ENCODE results near the gene ZNF831.

ZNF831 gene

DNA sequence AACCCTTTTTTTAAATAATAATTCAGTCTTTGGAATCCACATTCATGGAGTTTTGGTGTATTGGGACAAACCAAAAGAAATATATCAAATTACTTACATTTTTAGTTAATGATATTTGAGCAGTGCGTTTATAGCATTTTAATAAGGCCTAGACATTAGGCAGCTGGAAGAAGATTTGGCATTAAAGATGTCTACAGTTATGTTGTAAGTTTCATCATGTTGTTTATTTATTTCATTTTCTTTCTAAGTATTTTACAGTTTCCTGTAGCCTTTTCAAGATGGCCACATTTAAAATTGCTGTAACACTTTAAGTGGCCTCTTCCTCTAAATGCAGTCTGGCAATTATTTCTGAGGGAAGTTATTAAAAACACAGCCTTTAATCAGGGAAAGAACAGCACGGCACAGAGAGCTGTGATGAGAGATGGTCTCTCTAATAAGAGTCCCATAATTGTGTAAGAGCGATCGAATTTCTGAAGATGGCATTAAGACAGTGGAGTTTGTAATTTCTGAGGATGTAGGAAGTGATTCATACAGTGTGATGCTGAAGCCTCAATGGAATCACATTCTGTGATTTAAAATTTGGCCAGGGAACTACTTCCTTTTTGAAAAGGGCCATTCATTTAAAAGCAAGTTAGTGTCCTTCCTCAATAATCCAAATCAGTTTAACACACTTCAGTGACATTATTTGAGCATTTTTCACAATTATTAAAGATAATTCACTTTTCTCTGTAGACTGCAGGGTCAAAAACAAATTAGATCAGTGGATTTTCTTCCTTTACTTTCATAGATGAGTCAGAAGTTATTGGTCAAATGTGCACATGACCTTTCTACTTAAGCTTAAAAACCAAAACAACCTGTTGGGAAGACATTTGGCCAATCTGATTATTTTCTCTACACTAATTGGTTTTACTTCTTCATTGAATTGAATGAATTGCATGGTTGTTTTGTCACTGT is 84.4 kb downstream of the ZNF831 start:
- peak; percentile 38 for DNase-seq (ENCODE audit: low spot score)

DNA sequence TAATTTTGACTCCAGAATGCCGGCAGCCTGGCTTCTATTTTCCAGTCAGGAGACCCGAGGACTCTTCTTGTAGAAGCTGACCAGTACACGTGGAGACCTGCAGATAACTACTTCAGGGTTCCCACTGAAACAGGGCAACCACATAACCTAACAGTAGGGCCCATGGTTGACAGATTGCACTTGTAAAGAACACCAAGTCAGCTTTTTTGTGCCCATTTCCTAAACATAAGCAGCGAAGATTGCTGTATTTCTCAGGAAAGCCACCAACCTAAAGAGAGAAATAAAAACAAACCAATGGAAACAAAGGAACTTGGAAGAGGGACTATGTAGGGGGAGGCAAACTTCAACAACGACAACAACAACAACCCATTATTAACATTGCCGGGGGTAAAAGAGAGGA is 86.7 kb downstream of the ZNF831 start:
- no peak for DNase-seq (ENCODE audit: low spot score)

DNA sequence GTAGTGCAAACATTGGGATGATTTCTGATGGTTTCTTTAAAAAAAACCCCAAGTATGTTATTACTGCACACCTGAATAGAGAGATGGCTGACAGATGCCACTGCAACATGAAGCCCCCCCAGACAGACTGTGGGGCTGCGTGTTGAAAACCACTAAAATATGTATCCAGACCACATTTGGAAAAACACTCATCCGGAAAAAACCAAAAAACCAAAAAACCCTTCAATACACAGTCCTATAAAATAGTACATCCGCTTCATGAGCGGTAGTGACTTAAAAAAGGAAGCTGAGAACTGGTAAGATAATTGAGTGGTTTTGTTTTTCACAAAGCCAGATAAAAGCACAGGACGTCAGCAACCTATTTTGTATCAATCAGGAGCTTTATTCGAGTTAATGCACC is 89.7 kb downstream of the ZNF831 start:
- no peak for DNase-seq (ENCODE audit: low spot score)

DNA sequence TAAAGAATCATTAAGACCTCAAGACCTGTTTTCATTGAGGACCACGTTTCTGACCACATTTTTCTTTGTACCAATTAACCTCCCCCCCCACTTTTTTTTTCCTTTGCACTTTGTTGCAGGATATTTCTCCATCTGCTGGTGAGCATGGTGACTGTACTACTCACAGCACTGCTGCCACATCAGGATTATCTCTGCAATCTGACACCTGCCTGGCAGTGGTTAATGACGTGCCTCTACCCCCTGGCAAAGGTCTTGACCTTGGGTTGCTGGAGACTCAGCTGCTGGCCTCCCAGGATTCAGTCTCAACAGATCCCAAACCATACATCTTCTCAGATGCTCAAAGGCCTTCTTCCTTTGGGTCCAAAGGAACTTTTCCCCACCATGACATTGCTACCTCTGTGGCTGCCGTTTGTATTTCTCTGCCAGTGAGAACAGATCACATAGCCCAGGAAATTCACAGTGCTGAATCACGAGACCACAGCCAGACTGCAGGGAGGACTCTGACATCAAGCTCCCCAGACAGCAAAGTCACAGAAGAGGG is 90.2 kb downstream of the ZNF831 start:
- no peak for DNase-seq (ENCODE audit: low spot score)

DNA sequence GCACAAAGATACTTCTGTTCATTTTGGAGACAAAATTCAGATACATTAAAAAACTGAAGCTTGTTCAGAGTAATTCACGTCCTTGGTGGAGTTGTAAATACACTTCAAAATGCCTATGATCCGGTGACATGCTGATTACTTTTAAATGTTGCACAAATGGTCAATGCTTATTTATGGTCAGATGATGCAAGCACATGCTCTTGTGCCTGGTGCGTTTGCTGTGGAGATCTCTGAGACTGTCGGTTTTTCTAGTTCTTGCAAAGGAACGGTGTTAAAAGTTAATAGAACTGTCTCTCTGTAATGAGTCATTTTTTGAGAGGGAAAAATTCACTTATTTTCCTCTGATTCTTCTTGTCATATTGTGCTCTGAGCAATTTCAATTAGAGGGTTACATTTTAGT is 91.6 kb downstream of the ZNF831 start:
- DNase-seq (ENCODE audit: low spot score), result no peak

DNA sequence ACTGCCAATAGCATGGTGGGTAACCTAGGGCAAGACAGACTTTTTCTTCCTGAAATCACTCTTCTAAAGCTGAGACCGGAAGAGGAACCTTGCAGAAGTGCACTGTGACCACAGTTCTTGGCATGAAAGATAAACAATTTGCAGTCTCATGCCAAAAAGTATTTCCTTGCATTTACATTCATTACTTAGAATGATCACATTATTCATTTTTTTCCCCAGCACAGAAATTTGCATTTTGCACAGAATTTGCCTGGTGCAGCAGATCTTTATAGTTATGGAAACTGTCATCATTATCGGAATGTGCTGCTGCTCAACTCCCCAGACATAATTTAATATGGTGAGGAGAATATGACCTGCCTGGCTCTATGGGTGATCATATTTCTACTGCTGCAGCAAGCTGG is 94.6 kb downstream of the ZNF831 start:
- no peak for DNase-seq (ENCODE audit: low spot score)

DNA sequence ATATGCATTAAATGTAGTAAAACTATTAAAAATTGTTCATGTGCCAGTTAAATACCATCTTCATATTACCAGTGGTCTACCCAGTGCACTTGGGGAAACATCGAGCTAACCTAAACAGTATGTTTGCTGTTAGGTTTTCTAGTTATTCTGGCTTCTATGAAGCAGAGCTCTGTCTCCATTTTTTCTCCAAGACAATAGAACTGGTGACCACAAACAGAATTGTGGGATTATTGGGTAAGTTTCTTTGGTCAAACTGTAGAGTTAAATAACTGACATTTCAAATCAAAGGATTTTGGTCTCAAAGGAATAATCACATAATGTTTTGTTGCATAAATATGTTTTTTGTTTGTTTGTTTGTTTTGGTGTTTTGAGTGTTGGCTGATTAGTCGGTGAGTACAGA is 96.3 kb downstream of the ZNF831 start:
- no peak for DNase-seq (ENCODE audit: low spot score)

DNA sequence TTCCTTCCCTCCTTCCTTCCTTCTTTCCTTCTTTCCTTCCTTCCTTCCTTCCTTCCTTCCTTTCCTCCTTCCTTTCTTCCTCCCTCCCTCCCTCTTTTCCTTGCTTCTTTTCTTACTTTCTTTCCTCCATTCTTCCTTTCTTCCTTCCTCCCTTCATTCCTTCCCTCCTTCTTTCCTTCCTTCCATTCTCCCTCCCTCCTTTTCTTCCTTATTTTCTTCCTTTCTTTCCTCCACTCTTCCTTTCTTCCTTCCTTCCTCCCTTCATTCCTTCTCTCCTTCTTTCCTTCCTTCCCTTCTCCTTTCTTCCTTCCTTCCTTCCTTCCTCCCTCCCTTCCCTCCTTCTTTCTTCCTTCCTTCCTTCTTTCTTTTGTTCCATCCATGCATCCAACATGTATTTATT is 101.7 kb downstream of the ZNF831 start:
- DNase-seq (ENCODE audit: low spot score), result no peak

DNA sequence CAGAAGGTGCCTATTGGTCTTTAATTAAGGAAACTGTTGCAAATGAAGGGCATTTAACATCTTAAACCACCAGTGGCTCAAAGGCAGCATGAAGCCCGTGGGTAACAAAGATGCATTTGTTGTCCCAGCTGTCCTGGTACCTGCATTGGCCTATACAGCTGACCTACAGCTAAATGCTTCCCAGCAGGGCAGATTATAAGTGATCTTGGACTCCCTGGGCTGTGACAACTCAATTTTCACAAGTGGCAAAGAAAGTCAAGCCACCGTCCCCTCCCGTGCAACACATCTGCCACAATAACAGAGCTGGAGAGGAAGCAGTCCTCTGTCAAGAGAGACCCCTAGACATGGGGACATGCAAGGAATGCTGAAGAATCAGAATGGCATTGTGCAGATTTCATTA is 105.2 kb downstream of the ZNF831 start:
- DNase-seq (ENCODE audit: low spot score), result no peak

DNA sequence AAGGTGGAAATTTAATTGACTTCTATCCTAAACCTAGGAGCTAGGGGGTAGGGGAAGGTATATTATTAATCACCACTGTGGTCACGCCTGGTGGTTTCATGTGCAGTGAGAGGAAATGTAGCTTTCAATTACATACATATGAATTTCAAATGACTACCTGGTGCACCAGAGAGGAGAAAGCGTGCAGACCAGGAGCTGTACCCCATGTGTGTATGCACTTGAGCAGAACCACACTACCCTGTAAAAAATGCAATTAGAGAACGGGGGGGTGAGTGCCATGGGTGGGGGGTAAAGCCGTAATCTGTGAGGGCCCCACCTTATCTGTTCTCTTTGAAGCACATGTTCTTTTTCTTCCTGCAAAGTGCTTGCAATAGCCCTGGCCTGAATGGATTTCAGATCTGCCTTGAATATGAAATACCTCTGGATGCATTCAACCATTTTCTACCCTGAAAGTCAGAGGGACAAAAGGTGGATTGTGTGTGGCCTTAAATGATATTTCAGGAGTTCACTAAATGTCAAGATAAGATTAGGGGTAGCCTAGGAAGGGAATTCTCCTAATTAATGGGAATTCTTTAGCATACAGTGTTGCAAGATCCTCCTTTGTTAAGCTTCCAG is 105.9 kb downstream of the ZNF831 start:
- no peak for DNase-seq (ENCODE audit: low spot score)

DNA sequence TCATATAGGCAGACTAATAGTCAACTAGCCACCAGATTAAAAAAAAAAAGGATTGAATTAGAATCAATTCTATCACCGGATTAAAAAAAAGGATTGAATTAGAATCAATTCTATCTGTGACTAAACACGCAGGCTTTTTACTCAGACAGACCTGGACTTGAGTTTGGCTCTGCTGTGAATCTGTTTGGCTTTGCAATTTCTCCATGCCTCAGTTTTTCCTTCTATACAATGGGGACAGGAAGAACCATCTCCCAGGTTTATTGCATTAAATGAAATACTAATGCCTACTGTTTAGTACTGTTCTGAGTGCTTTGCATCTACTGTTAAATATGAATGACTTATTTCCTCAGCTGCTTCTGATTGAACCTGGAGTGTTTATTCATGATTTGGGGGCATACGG is 106.8 kb downstream of the ZNF831 start:
- no peak for DNase-seq (ENCODE audit: low spot score)

DNA sequence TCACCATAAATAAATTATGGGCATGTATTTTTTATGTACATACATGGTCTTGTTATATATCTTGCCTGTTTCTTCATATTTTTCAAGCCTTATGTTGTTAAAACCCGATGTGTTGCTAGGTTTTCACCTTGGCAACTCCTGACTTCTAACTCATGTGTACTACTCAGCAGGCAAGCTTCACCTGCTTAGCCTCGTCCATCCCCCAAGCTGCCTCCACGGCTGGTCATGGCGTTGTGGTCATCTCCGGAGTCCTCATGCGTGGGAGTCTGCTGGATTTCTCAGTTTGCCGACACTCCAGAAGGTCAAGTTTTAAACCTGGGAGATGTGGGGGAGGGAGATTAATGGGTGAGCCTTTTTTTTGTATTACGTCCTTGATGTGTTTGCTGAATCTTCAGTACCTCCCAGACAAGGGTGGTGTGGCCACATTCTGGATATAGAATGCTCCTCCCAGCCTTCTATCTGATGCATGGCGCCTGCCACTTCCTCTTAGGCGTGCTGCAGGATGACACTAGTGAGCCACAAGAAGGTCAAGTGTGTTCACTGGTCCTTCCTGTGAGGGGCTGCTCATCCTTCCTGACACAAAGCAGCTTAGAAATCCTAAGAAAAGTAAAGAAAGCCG is 110.2 kb downstream of the ZNF831 start:
- no peak for DNase-seq (ENCODE audit: low spot score)

DNA sequence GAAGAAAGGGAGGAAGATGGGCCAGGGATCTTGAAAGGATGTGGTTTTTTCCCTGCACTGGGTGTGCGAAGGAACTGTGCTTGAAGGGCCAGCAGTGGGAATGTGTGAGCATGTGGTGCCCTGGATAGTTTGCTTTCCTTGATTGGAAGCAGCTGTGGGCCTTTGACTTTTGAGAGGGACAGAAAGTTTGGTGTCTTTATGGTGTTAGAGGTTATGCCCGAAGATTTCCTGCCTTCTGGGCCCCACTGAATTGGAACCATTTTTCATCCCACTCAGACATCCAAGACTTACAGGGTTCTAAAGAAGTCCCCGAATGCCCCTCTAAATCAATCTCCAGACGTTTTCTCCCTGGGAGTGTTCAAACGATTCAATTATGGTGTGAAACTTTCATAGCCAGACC is 113.3 kb downstream of the ZNF831 start:
- DNase-seq (ENCODE audit: low spot score), result no peak

DNA sequence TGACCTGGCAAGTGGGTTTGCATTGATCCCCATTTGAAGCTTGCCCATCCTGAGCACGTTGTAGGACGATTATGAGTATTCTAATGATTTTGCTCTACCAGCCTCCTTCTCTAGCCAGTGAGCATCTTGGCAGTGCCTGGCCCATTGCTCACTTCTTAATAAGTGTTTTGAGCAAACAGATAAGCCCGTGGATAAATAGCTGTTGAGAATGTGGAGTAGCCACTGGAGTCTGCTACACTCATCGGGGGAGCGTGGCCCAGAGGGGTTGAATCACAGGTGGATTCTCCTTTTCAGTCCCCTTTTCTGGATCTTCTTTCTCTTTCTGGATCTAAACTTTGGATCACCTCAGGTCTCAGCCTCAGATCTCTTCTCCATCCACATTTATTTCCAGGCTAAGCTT is 120.8 kb downstream of the ZNF831 start:
- DNase-seq (ENCODE audit: low spot score), result no peak

DNA sequence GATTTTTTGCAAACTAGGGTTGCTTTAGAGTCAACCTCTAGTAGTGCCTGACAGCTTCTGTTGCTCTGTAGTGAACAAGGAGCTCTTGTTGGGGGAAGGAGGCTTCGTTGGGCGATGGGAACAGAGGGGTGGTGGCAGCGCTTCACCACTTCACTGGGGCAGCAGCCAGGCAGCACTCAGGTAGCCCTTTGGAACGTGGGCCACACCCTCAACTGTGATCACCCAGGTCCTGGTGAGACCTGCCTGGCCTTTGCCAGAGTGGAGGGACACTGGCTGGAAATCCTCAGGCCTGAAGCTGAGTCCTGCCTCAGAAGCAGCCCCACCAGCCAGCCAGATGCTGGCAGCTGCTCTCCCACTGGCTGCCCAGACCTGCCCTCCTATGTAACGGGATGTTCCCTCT is 126.4 kb downstream of the ZNF831 start:
- no peak for DNase-seq (ENCODE audit: low spot score)

DNA sequence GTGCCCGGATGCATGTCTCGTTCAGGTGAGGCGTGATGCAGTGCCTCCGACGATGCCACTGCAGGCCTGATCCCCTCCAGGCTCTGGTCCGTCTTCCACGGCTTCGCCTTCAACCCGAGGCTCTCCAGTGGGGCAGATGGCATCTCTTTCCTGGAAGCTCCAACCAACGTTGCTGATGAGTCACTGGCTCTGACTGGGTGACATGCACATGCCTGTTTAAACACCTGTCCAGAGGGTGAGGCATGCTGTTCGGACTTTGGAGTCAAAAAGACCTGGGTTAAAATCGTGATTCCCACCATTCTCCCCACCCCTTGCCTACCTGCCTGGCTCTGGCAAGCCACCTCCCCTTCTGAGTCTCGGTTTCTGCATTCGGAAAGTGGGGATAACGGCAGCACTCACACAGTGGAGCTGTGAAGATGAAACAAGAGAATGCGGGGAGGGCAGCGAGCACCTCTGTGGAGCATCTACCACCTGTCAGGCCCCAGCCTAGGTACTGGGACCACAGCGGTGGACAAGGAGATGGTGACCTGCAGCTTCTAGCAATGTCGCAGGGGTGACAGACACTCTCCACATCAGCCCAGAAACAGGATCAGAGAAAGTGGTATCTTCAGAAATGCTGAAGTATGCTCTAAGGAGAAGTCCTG is 128.2 kb downstream of the ZNF831 start:
- DNase-seq (ENCODE audit: low spot score), result no peak

DNA sequence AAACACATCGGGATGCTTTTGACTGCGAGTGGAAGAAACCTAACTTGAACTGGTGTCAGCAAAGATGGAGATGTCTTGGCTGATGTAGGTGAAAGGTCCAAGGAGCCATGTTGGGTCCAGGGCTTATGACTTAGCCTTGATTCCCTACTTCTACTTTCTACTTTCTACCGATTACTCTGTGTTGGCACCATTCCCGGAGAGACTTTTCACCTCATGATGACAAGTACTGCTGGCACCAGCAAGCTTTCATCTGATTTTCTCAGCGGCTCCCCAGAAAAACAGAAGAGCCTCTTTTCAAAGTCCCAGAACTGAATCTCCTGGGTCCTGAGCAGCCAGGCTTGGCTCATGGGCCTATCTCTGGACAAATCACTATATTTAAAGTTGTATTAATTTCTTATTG is 131.9 kb downstream of the ZNF831 start:
- no peak for DNase-seq (ENCODE audit: low spot score)

DNA sequence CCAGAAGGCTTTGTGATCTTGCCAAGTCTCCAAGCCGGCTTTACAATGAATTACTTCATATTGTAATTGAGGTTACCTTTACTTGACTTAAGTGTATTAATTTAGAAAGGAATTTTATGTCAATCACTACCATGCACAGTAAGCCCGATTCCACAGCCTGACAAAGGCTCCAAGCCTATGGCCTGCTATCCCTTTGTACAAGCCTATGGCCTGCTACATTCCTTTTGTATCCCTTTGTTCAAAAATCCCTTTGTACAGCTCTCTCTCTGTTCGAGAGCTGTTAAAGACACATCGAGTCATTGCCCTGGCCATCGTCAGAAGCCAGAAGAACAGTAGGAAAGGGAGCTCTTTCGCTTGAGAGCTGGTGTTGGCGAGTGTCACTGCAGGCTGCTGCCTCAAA is 134.1 kb downstream of the ZNF831 start:
- DNase-seq (ENCODE audit: low spot score), result no peak

DNA sequence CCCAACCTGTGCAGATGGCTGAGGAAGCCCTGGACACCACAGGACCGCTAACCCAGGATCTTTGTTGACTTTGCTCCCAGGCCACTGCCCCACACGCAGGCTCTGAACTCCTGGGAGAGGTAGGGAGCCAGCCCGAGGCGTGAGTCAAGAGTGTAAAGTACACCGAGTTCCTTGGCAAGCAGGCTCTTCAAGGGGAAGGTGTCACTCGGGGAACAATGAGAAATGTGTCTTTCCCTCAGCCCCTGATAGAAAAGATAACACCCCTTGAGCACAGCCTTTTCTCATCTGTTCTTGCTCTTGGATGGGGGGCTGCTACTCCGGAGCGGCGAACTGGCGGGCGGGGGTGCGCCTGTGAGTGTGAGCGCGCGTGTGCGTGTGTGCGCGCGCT is 136.3 kb downstream of the ZNF831 start:
- no peak for DNase-seq (ENCODE audit: low spot score)

DNA sequence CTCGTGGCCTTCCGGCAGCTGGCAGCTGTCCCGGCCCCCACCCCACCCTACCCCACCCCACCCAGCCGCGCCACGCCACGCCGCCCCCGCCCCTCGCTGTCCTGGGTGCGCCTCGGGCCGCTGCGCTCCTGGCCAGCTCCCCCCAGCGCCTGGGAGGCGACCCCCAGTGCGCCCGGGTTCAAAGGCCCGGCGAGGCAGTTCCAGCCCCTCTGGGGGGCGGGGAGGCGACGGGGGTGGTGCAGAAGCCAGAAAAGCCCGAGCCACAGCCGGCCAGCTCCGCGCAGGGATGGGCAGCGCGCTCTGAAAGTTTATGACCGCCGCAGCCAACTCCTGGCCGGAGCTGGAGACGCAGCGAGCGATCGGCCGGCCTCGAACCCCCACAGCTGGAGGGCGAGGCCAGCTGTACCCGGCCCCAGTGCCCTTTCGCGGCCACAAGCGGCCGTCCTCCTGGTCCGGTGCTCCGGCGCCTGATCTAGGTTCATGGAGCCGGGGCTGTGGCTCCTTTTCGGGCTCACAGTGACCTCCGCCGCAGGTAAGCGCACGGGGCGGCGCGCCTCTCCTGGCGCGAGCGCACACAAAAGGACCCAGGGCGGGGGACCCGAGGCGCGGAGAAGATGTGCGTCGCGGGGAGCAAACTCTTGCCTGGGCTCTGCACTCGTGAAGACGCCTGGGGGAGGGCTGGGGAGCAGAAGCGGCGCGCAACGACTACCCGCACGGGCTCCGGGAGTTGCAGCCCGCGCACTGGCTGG is 136.9 kb downstream of the ZNF831 start, which contains the start of gene EDN3:
EDN3 (plus strand) TSS at position 279 of the 749 bp plus-strand sequence; CDS start at position 481, 202 bp downstream.
- no peak for DNase-seq (ENCODE audit: low spot score)

DNA sequence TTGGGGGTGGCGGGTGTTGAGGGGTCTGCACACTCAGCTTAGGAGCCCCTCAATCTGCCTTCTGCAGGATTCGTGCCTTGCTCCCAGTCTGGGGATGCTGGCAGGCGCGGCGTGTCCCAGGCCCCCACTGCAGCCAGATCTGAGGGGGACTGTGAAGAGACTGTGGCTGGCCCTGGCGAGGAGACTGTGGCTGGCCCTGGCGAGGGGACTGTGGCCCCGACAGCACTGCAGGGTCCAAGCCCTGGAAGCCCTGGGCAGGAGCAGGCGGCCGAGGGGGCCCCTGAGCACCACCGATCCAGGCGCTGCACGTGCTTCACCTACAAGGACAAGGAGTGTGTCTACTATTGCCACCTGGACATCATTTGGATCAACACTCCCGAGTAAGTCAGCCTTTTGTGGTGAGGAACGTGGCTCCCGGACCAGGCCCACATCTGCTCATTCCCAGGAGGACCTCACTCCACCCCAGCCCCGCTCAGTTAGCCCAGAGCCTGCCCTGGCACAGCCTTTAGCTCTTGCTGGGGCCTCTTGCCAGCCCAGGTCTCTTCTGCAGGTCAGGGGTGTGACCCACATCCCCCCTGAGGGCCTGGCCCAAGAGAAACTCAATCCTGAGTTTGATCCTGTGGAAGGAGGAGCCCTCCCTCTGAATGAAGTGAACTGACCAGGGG is 137.9 kb downstream of the ZNF831 start:
- no peak for DNase-seq (ENCODE audit: low spot score)

All from kidney capillary endothelial cell (primary cell).